DMS 273 (cell line): ENCODE results near the gene EPB41L5.
"Not testable (repeated sequence)": the region's sequence is repeated elsewhere in the genome, so short reads cannot be mapped to it uniquely, and the experiment has no call there.

Source experiments
- DNase-seq: peaks from one replicate; lab custom pipeline; 2025; ENCODE audit not compliant: unreplicated experiment; lab: John Stamatoyannopoulos, UW

EPB41L5 gene

GRCh38 chr2:120094795-120095194 lies 81.9 kb downstream of the EPB41L5 start:
- no peak for DNase-seq

- no peak for DNase-seq
These were observed 87.8 kb downstream of the EPB41L5 start for GRCh38 chr2:120100627-120101026.

- DNase-seq = no peak
These were observed 91.0 kb downstream of the EPB41L5 start for GRCh38 chr2:120103723-120104467.

GRCh38 chr2:120104772-120105171 lies 91.9 kb downstream of the EPB41L5 start:
- DNase-seq = no peak

- no peak for DNase-seq
These were observed 92.5 kb downstream of the EPB41L5 start for GRCh38 chr2:120105360-120105759.

- peak; percentile 60 for DNase-seq
These were observed 95.2 kb downstream of the EPB41L5 start for GRCh38 chr2:120108049-120108448.

GRCh38 chr2:120108749-120109148 lies 95.9 kb downstream of the EPB41L5 start:
- DNase-seq = no peak

- peak; percentile 36 for DNase-seq
These were observed 96.5 kb downstream of the EPB41L5 start for GRCh38 chr2:120109186-120110061.

GRCh38 chr2:120110062-120110362 lies 97.1 kb downstream of the EPB41L5 start:
- no peak for DNase-seq

GRCh38 chr2:120110507-120110906 lies 97.6 kb downstream of the EPB41L5 start:
- DNase-seq = no peak

GRCh38 chr2:120111193-120111592 lies 98.3 kb downstream of the EPB41L5 start:
- DNase-seq = no peak

GRCh38 chr2:120118018-120118417 lies 105.1 kb downstream of the EPB41L5 start:
- no peak for DNase-seq

GRCh38 chr2:120118471-120118870 lies 105.6 kb downstream of the EPB41L5 start:
- DNase-seq = no peak

- not testable (repeated sequence) for DNase-seq
These were observed 108.5 kb downstream of the EPB41L5 start for GRCh38 chr2:120121337-120121736.

GRCh38 chr2:120123090-120123489 lies 110.2 kb downstream of the EPB41L5 start:
- no peak for DNase-seq

GRCh38 chr2:120125195-120125594 lies 112.3 kb downstream of the EPB41L5 start:
- DNase-seq = no peak

GRCh38 chr2:120128216-120128615 lies 115.3 kb downstream of the EPB41L5 start:
- no peak for DNase-seq

- DNase-seq = no peak
These were observed 119.3 kb downstream of the EPB41L5 start for GRCh38 chr2:120132190-120132589.

- DNase-seq = no peak
These were observed 119.8 kb downstream of the EPB41L5 start for GRCh38 chr2:120132691-120133090.

- no peak for DNase-seq
These were observed 120.8 kb downstream of the EPB41L5 start for GRCh38 chr2:120133572-120134244.

- DNase-seq = no peak
These were observed 121.4 kb downstream of the EPB41L5 start for GRCh38 chr2:120134263-120134662.

GRCh38 chr2:120135013-120135412 lies 122.1 kb downstream of the EPB41L5 start:
- not testable (repeated sequence) for DNase-seq
